IMR-90 (cell line): ENCODE results near the gene MRPS9. TPM values are rescaled to one million over a fixed set of nuclear protein-coding genes. Genes with fewer than 3 reads are reported as not detected.

Experiments
- ATAC-seq: fragments of 200-7000 bp; cut with Tn5 transposase; 2 replicates; pipeline ENCODE4 v1.9.1; 2020; ENCODE audit warnings: low read depth, mild to moderate bottlenecking, moderate library complexity
- BruUV-seq: library from RNA; stranded (reverse); fragments of 400-500 nt; replicated peaks from 2 replicates; lab custom pipeline; 2021; lab: Mats Ljungman, UMichigan
- CTCF ChIA-PET: fragments of 300-600 bp; formaldehyde crosslinking; extraction: SDS; loops from one replicate; lab custom pipeline; 2021; ENCODE audit warnings: antibody characterized with exemption; lab: Yijun Ruan, JAX
- POLR2A ChIA-PET: fragments of 300-600 bp; sonication (Branson Sonifier 250); formaldehyde crosslinking; loops from one replicate; lab custom pipeline; 2022; ENCODE audit warnings: antibody characterized with exemption; ENCODE audit not compliant: unreplicated experiment; lab: Charles Lee
- DNase-seq: peaks from one replicate; pipeline ENCODE4 v3.0.0; 2013
- H2AFZ ChIP-seq: replicated peaks from 2 replicates; pipeline ENCODE3; 2013; ENCODE audit warnings: low read length, mild to moderate bottlenecking; ENCODE audit not compliant: poor library complexity
- H2AK5ac ChIP-seq: 2 replicates; pipeline ENCODE4 v1.6.1; 2013; ENCODE audit warnings: low read depth, low read length, inconsistent platforms
- H2AK9ac ChIP-seq: replicated peaks from 2 replicates; pipeline ENCODE3; 2013; ENCODE audit warnings: mild to moderate bottlenecking, low read depth, low read length, moderate library complexity; ENCODE audit not compliant: poor library complexity
- H2BK120ac ChIP-seq: 2 replicates; pipeline ENCODE4 v1.6.1; 2013; ENCODE audit warnings: low read depth, low read length, inconsistent platforms
- H2BK15ac ChIP-seq: 3 replicates; pipeline ENCODE4 v1.6.1; 2013; ENCODE audit warnings: low read depth, low read length, inconsistent platforms
- H2BK20ac ChIP-seq: 2 replicates; pipeline ENCODE4 v1.6.1; 2013; ENCODE audit warnings: low read depth, mild to moderate bottlenecking, inconsistent platforms, low read length, moderate library complexity
- H2BK5ac ChIP-seq: 2 replicates; pipeline ENCODE4 v1.6.1; 2013; ENCODE audit warnings: mild to moderate bottlenecking, low read depth, low read length, inconsistent platforms; ENCODE audit not compliant: poor library complexity, severe bottlenecking
- H3K14ac ChIP-seq: replicated peaks from 2 replicates; pipeline ENCODE4 v1.6.1; 2013; ENCODE audit warnings: low read depth, low read length, inconsistent platforms
- H3K18ac ChIP-seq: 2 replicates; pipeline ENCODE4 v1.6.1; 2013; ENCODE audit warnings: low read depth, low read length, control low read depth
- H3K23ac ChIP-seq: 2 replicates; pipeline ENCODE4 v1.6.1; 2013; ENCODE audit warnings: low read depth, low read length, inconsistent platforms
- H3K27ac ChIP-seq: 2 replicates; pipeline ENCODE4 v1.5.1; 2013; ENCODE audit warnings: mild to moderate bottlenecking, control low read depth, low read length; ENCODE audit not compliant: insufficient read depth
- H3K27me3 ChIP-seq: 2 replicates; pipeline ENCODE4 v1.6.1; 2013; ENCODE audit warnings: low read length; ENCODE audit not compliant: control insufficient read depth, insufficient read depth
- H3K36me3 ChIP-seq: 2 replicates; pipeline ENCODE4 v1.6.1; 2013; ENCODE audit warnings: low read length, mixed read lengths; ENCODE audit not compliant: control insufficient read depth, insufficient read depth
- H3K4ac ChIP-seq: 2 replicates; pipeline ENCODE4 v1.6.1; 2013; ENCODE audit warnings: low read depth, low read length, inconsistent platforms
- H3K4me1 ChIP-seq: 2 replicates; pipeline ENCODE4 v1.6.1; 2013; ENCODE audit warnings: low read length, mixed read lengths; ENCODE audit not compliant: control insufficient read depth, insufficient read depth
- H3K4me2 ChIP-seq: 2 replicates; pipeline ENCODE4 v1.6.1; 2013; ENCODE audit warnings: low read depth, mild to moderate bottlenecking, control low read depth, low read length, moderate library complexity
- H3K4me3 ChIP-seq: 2 replicates; pipeline ENCODE4 v1.5.1; 2013; ENCODE audit warnings: low read depth, mild to moderate bottlenecking, control low read depth, low read length, moderate library complexity; ENCODE audit not compliant: insufficient read depth
- H3K56ac ChIP-seq: 2 replicates; pipeline ENCODE4 v1.6.1; 2013; ENCODE audit warnings: low read length, inconsistent platforms; ENCODE audit not compliant: insufficient read depth; ENCODE audit errors: extremely low read depth
- H3K79me1 ChIP-seq, 2 experiments: 2 replicates each; pipeline ENCODE4 v1.6.1; 2013; ENCODE audit warnings: low read length in 2 of 2, inconsistent platforms in 1 of 2, low read depth in 1 of 2
- H3K9ac ChIP-seq: 2 replicates; pipeline ENCODE4 v1.6.1; 2013; ENCODE audit warnings: low read depth, low read length, control low read depth
- H3K9me1 ChIP-seq: 2 replicates; pipeline ENCODE4 v1.6.1; 2013; ENCODE audit warnings: low read length, inconsistent platforms; ENCODE audit not compliant: insufficient read depth
- H3K9me3 ChIP-seq: 2 replicates; pipeline ENCODE4 v1.6.1; 2013; ENCODE audit warnings: low read length; ENCODE audit not compliant: control insufficient read depth, insufficient read depth
- H4K20me1 ChIP-seq: 2 replicates; pipeline ENCODE4 v1.6.1; 2013; ENCODE audit warnings: low read length, inconsistent platforms; ENCODE audit not compliant: insufficient read depth
- H4K5ac ChIP-seq: 2 replicates; pipeline ENCODE4 v1.6.1; 2013; ENCODE audit warnings: mild to moderate bottlenecking, low read depth, low read length, control low read depth
- H4K8ac ChIP-seq, 2 experiments: 2 replicates each; pipeline ENCODE4 v1.6.1; 2013; ENCODE audit warnings: low read depth in 2 of 2, low read length in 2 of 2, control low read depth in 1 of 2, inconsistent platforms in 1 of 2
- H4K91ac ChIP-seq: 2 replicates; pipeline ENCODE4 v1.6.1; 2013; ENCODE audit warnings: low read depth, low read length, inconsistent platforms; ENCODE audit not compliant: insufficient read depth
- BHLHE40 ChIP-seq: fragments of 150-350 bp; IDR thresholded peaks from 2 replicates; pipeline ENCODE4 v1.6.1; 2016; ENCODE audit warnings: mild to moderate bottlenecking, low read depth, low read length
- CEBPB ChIP-seq: IDR thresholded peaks from 2 replicates; pipeline ENCODE4 v1.6.1; 2012; ENCODE audit warnings: low read depth, low read length, improper control_type of control experiment
- FOS ChIP-seq: fragments of 150-350 bp; IDR thresholded peaks from 2 replicates; pipeline ENCODE4 v1.6.1; 2016; ENCODE audit warnings: low read depth, low read length
- MAFK ChIP-seq: IDR thresholded peaks from 2 replicates; pipeline ENCODE4 v1.6.1; 2012; ENCODE audit warnings: low read depth, low read length, improper control_type of control experiment
- MAZ ChIP-seq: IDR thresholded peaks from 2 replicates; pipeline ENCODE4 v1.6.1; 2012; ENCODE audit warnings: low read depth, mild to moderate bottlenecking, low read length, improper control_type of control experiment, moderate library complexity, borderline replicate concordance
- MXI1 ChIP-seq: IDR thresholded peaks from 2 replicates; pipeline ENCODE4 v1.6.1; 2012; ENCODE audit warnings: low read depth, mild to moderate bottlenecking, low read length, moderate library complexity, borderline replicate concordance
- NFE2L2 ChIP-seq: fragments of 150-350 bp; IDR thresholded peaks from 2 replicates; pipeline ENCODE4 v1.6.1; 2016; ENCODE audit warnings: low read depth, mild to moderate bottlenecking, low read length
- POLR2A ChIP-seq: IDR thresholded peaks from 2 replicates; pipeline ENCODE4 v1.6.1; 2012; ENCODE audit warnings: mild to moderate bottlenecking, low read depth, low read length
- RAD21 ChIP-seq: IDR thresholded peaks from 2 replicates; pipeline ENCODE4 v1.6.1; 2012; ENCODE audit warnings: low read length, improper control_type of control experiment
- RCOR1 ChIP-seq: IDR thresholded peaks from 2 replicates; pipeline ENCODE4 v1.6.1; 2012; ENCODE audit warnings: mild to moderate bottlenecking, low read length, improper control_type of control experiment; ENCODE audit not compliant: insufficient replicate concordance
- RFX5 ChIP-seq: IDR thresholded peaks from 2 replicates; pipeline ENCODE4 v1.8.0; 2012; ENCODE audit warnings: low read depth, mild to moderate bottlenecking, low read length, moderate library complexity
- SMC3 ChIP-seq: fragments of 150-350 bp; IDR thresholded peaks from 2 replicates; pipeline ENCODE4 v1.6.1; 2016; ENCODE audit warnings: low read depth, mild to moderate bottlenecking, antibody characterized with exemption, low read length, moderate library complexity
- WGBS, 2 experiments: methylation state at CpG; one replicate each; pipeline versions ENCODE4 v1.1.5 to v1.1.7; 2013; ENCODE audit warnings: missing lambda C conversion rate in 2 of 2; ENCODE audit not compliant: insufficient read length in 1 of 2; ENCODE audit errors: extremely low coverage in 2 of 2; 5-methylcytosine and 5-hydroxymethylcytosine counted together
- dilution Hi-C: fragments of 300-500 bp; cut with HindIII; formaldehyde crosslinking; loops from one replicate; pipeline ENCODE4 v1.14.3; 2018; ENCODE audit warnings: low sequenced_read_pairs; ENCODE audit not compliant: unreplicated experiment
- in situ Hi-C: fragments of 300-500 bp; cut with MboI; formaldehyde crosslinking; loops from 3 replicates; pipeline ENCODE4 v1.14.3; 2019; ENCODE audit warnings: low sequenced_read_pairs, inconsistent platforms, mixed read lengths
- intact Hi-C: fragments of 100-400 bp; cut with micrococcal nuclease; formaldehyde crosslinking; loops from 2 replicates; pipeline ENCODE4 v1.10.0; 2022
- polyA plus RNA-seq, 3 experiments: library from polyadenylated mRNA; depleted of rRNA; stranded (reverse); fragments of >200 nt; gene quantifications; 2 replicates each; pipeline ENCODE4 v1.2.3, GENCODE V29; 2012; ENCODE audit warnings: low replicate concordance in 1 of 3
- total RNA-seq: library from RNA; depleted of rRNA; stranded (reverse); fragments of >200 nt; gene quantifications from 2 replicates; pipeline ENCODE4 v1.2.3, GENCODE V29; 2012
- TF ChIP-seq, protein P1 (sequence below): fragments of 150-350 bp; IDR thresholded peaks from 2 replicates; pipeline ENCODE4 v1.6.1; 2016; ENCODE audit warnings: low read depth, mild to moderate bottlenecking, low read length, moderate library complexity, borderline replicate concordance
- TF ChIP-seq, protein P2 (sequence below): conservative IDR thresholded peaks from 2 replicates; pipeline ENCODE4 v1.5.1; 2012; ENCODE audit warnings: mild to moderate bottlenecking, low read depth, low read length, improper control_type of control experiment
- TF ChIP-seq, protein P3 (sequence below): fragments of 150-350 bp; IDR thresholded peaks from 2 replicates; pipeline ENCODE4 v1.6.1; 2017; ENCODE audit warnings: mild to moderate bottlenecking, antibody characterized with exemption, low read length, low read depth

The MRPS9 gene
- total and polyA plus RNA-seq, 2 of the 4 experiments (the other 2 are of a cell fraction), result 20.6 to 27.7 TPM

DNA sequence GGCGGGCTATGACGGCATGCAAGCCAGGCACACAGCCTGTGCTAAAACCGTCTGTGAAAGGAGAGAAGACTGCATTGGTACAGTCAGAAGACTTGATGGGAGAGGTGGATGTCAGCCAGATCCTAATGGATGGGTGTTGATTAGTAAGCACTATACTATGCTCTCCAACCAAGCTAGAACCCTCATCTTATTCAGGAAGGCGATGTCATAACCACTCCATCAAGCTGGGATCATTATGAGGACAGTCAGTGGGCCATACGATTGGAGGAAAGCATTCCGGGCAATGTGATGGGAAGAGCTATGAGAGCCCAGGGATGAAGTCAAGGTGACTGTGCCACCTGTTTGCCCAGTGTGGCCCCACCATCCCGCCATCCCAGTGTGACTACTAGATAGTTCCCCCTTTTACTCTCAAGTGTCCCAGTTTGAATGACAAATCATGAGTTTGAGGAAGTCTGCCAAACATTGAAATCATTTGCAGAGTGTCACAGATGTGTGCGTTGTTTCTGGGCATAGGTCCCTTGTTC is 66.4 kb downstream of the MRPS9 start:
- Histone ChIP-seq H3K4me2 (no peak overlapping the region), H3K18ac (no peak overlapping the region), H3K4me1 (peaks cover 8% of the 10 kb centered on the region), H4K91ac (no peak overlapping the region), H3K9ac (no peak overlapping the region), H2AK9ac (no peak overlapping the region), H3K14ac (peak overlapping the region; percentile 33; the same call in 1 of the 2 replicates), H3K4ac (no peak overlapping the region), H2BK5ac (no peak overlapping the region), H2BK120ac (peak overlapping the region; percentile 31; the same call in 1 of the 2 replicates), H2AFZ (no peak overlapping the region), H2BK15ac (no peak overlapping the region; the same call in 2 of the 3 replicates), H2BK20ac (no peak overlapping the region; the same call in 1 of the 2 replicates), H2AK5ac (no peak overlapping the region), H3K27me3 (no peaks in the 10 kb centered on the region), H3K27ac (no peak overlapping the region), H3K9me1 (peaks cover 11% of the 10 kb centered on the region), H4K8ac (no peak overlapping the region; a peak in 2 of 4 replicates), H4K5ac (no peak overlapping the region), H3K56ac (no peak overlapping the region), H3K9me3 (no peaks in the 10 kb centered on the region), H4K20me1 (no peaks in the 10 kb centered on the region), H3K79me1 (no peaks in the 10 kb centered on the region), H3K4me3 (no peak overlapping the region), H3K23ac (no peak overlapping the region), H3K36me3 (peaks cover 5% of the 10 kb centered on the region)
- ATAC-seq (peak; percentile 15; the same call in 1 of the 2 replicates), DNase-seq (peak; percentile 82)
- no CpG with 5 or more reads among the region's 8 CpGs for WGBS, 2 experiments
- intact Hi-C loops, result loop anchor here (5.0 kb wide), 1 partner anchor 67 kb away; the partner anchor contains the start of gene MRPS9
- no TSS peak for BruUV-seq
- POLR2A ChIA-PET, result no interaction called here
- CTCF ChIA-PET, result no interaction called here
- in situ Hi-C loops, result no loop called here
- TF ChIP-seq NFE2L2 (no peak), RCOR1 (no peak), CEBPB (no peak), POLR2A (no peak), MAZ (no peak), FOS (no peak), RAD21 (no peak), MAFK (no peak), MXI1 (no peak), RFX5 (no peak), BHLHE40 (no peak), SMC3 (no peak)
- TF ChIP-seq, protein P1, sequence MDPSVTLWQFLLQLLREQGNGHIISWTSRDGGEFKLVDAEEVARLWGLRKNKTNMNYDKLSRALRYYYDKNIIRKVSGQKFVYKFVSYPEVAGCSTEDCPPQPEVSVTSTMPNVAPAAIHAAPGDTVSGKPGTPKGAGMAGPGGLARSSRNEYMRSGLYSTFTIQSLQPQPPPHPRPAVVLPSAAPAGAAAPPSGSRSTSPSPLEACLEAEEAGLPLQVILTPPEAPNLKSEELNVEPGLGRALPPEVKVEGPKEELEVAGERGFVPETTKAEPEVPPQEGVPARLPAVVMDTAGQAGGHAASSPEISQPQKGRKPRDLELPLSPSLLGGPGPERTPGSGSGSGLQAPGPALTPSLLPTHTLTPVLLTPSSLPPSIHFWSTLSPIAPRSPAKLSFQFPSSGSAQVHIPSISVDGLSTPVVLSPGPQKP, result no peak
- TF ChIP-seq, protein P2, sequence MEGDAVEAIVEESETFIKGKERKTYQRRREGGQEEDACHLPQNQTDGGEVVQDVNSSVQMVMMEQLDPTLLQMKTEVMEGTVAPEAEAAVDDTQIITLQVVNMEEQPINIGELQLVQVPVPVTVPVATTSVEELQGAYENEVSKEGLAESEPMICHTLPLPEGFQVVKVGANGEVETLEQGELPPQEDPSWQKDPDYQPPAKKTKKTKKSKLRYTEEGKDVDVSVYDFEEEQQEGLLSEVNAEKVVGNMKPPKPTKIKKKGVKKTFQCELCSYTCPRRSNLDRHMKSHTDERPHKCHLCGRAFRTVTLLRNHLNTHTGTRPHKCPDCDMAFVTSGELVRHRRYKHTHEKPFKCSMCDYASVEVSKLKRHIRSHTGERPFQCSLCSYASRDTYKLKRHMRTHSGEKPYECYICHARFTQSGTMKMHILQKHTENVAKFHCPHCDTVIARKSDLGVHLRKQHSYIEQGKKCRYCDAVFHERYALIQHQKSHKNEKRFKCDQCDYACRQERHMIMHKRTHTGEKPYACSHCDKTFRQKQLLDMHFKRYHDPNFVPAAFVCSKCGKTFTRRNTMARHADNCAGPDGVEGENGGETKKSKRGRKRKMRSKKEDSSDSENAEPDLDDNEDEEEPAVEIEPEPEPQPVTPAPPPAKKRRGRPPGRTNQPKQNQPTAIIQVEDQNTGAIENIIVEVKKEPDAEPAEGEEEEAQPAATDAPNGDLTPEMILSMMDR, result no peak
- TF ChIP-seq, protein P3, sequence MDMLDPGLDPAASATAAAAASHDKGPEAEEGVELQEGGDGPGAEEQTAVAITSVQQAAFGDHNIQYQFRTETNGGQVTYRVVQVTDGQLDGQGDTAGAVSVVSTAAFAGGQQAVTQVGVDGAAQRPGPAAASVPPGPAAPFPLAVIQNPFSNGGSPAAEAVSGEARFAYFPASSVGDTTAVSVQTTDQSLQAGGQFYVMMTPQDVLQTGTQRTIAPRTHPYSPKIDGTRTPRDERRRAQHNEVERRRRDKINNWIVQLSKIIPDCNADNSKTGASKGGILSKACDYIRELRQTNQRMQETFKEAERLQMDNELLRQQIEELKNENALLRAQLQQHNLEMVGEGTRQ, result no peak
- dilution Hi-C loops, result no loop called here
